ENCODE data around the gene MRPL16.

Gene MRPL16

GRCh38 chr11:59777104-59777503 is 33.5 kb downstream of the MRPL16 start:
- Histone ChIP-seq H4K20me1 (ENCODE audit: insufficient read depth, low read length) (no peaks in the 10 kb centered on the region), H3K27ac (ENCODE audit: low read depth, low read length, poor library complexity, severe bottlenecking) (no peak overlapping the region)

DNA sequence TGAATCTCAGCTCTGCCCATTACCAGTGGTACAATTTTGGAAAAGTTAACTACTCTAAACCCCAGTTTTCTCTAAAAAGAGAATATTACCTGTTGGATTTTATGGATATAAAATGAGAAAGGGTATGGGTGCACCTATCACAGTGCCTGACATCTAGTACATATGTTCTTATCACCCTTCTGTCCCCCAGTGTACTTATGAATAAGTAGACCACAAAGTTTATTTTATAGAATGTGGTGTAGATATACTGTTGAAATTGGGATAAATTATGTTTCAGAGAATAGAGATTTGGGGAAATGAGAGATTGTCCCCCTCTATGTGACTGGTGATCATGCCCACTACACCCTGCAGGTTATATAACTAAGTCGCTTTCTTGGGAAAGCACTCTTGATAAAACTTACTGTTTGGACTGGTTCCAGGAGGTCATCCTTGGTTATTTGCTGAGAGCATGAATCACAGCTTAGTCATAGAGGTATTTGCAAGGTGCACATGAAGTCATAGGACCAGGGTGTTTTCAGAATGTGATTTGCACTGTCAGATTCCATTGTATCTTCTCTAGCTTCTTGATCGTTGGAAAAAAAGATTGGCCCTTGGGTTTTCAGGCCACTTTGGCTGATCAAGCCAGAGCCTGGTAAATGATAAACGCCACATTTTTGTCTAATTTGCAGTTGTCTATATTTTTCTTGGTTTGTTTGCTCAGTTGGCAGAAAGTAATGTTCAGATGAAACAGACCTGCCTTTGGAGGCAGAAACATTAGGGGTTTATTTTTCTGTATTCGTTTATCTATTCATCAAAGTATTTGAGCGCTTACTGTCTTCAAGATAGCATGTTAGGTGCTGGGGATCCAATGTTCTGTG is 34.1 kb downstream of the MRPL16 start:
- no peaks in the 10 kb centered on the region for H3K9me3 ChIP-seq (ENCODE audit: low read length)
- H3K9me2 ChIP-seq (ENCODE audit: low read depth, low read length) = no peaks in the 10 kb centered on the region
- no peak overlapping the region for H3K4me3 ChIP-seq (ENCODE audit: low read depth, low read length, poor library complexity, severe bottlenecking)
- no peak overlapping the region for H3K4me2 ChIP-seq (ENCODE audit: low read length)
- H4K20me1 ChIP-seq (ENCODE audit: insufficient read depth, low read length) = no peaks in the 10 kb centered on the region
- H3F3A ChIP-seq (ENCODE audit: insufficient read depth, low read length) = no peaks in the 10 kb centered on the region
- no peak overlapping the region for H3K27ac ChIP-seq (ENCODE audit: low read depth, low read length, poor library complexity, severe bottlenecking)
- H3K27me3 ChIP-seq (ENCODE audit: insufficient read depth, low read length) = no peaks in the 10 kb centered on the region
- no peaks in the 10 kb centered on the region for H3K79me2 ChIP-seq (ENCODE audit: insufficient read depth, low read length)
- no peaks in the 10 kb centered on the region for H3K36me3 ChIP-seq (ENCODE audit: insufficient read depth, low read length)
- H2AFZ ChIP-seq (ENCODE audit: low read length) = no peak overlapping the region
- no peak for TF ChIP-seq EZH2 (IDR thresholded peaks at IDR 0.05; ENCODE audit: borderline replicate concordance, low read length)
- TF ChIP-seq, protein P1, sequence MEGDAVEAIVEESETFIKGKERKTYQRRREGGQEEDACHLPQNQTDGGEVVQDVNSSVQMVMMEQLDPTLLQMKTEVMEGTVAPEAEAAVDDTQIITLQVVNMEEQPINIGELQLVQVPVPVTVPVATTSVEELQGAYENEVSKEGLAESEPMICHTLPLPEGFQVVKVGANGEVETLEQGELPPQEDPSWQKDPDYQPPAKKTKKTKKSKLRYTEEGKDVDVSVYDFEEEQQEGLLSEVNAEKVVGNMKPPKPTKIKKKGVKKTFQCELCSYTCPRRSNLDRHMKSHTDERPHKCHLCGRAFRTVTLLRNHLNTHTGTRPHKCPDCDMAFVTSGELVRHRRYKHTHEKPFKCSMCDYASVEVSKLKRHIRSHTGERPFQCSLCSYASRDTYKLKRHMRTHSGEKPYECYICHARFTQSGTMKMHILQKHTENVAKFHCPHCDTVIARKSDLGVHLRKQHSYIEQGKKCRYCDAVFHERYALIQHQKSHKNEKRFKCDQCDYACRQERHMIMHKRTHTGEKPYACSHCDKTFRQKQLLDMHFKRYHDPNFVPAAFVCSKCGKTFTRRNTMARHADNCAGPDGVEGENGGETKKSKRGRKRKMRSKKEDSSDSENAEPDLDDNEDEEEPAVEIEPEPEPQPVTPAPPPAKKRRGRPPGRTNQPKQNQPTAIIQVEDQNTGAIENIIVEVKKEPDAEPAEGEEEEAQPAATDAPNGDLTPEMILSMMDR (IDR thresholded peaks at IDR 0.05; ENCODE audit: low read length) = no peak
- peaks cover 13% of the 10 kb centered on the region for H3K4me1 ChIP-seq (ENCODE audit: insufficient read depth, low read length, severe bottlenecking)
- no peak overlapping the region for H3K9ac ChIP-seq (ENCODE audit: low read length)

More at GRCh38 chr11:59777104-59777503, 33.5 kb downstream of the MRPL16 start:
- no peak overlapping the region for H2AFZ ChIP-seq (ENCODE audit: low read length)
- no peaks in the 10 kb centered on the region for H3K27me3 ChIP-seq (ENCODE audit: insufficient read depth, low read length)
- TF ChIP-seq, protein P1 (IDR thresholded peaks at IDR 0.05; ENCODE audit: low read length) = no peak
- TF ChIP-seq EZH2 (IDR thresholded peaks at IDR 0.05; ENCODE audit: borderline replicate concordance, low read length) = no peak
- no peaks in the 10 kb centered on the region for H3K9me3 ChIP-seq (ENCODE audit: low read length)
- H3K9me2 ChIP-seq (ENCODE audit: low read depth, low read length) = no peaks in the 10 kb centered on the region
- no peak overlapping the region for H3K4me3 ChIP-seq (ENCODE audit: low read depth, low read length, poor library complexity, severe bottlenecking)
- H3K9ac ChIP-seq (ENCODE audit: low read length) = no peak overlapping the region
- no peaks in the 10 kb centered on the region for H3K79me2 ChIP-seq (ENCODE audit: insufficient read depth, low read length)
- H3K4me2 ChIP-seq (ENCODE audit: low read length) = no peak overlapping the region
- H3K36me3 ChIP-seq (ENCODE audit: insufficient read depth, low read length) = no peaks in the 10 kb centered on the region
- peaks cover 9% of the 10 kb centered on the region for H3K4me1 ChIP-seq (ENCODE audit: insufficient read depth, low read length, severe bottlenecking)
- no peaks in the 10 kb centered on the region for H3F3A ChIP-seq (ENCODE audit: insufficient read depth, low read length)

DNA sequence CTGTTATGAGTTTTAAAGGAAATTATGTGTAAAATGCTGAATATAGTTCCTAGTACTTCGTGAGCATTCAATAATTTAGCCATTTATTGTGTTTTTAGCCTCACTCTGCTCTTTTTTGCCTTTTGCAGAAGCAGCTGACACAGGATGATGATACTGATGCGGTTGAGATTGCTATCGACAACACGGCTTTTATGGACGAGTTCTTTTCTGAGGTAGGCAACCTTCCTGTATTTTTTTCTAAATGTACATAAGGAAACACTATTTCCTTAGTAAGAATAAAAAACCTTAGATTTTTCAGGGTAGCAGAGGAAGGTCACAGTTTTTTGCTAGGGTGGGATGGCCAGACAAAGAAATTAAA is 37.5 kb downstream of the MRPL16 start:
- TF ChIP-seq EZH2 (IDR thresholded peaks at IDR 0.05; ENCODE audit: borderline replicate concordance, low read length) = no peak
- TF ChIP-seq, protein P1 (IDR thresholded peaks at IDR 0.05; ENCODE audit: low read length) = no peak
- Histone ChIP-seq H3K4me2 (ENCODE audit: low read length) (no peak overlapping the region), H3K4me3 (ENCODE audit: low read depth, low read length, poor library complexity, severe bottlenecking) (no peak overlapping the region), H3K27me3 (ENCODE audit: insufficient read depth, low read length) (no peaks in the 10 kb centered on the region), H3K36me3 (ENCODE audit: insufficient read depth, low read length) (no peaks in the 10 kb centered on the region), H3F3A (ENCODE audit: insufficient read depth, low read length) (no peaks in the 10 kb centered on the region), H3K27ac (ENCODE audit: low read depth, low read length, poor library complexity, severe bottlenecking) (no peak overlapping the region), H4K20me1 (ENCODE audit: insufficient read depth, low read length) (no peaks in the 10 kb centered on the region), H3K4me1 (ENCODE audit: insufficient read depth, low read length, severe bottlenecking) (peaks cover 13% of the 10 kb centered on the region), H3K79me2 (ENCODE audit: insufficient read depth, low read length) (no peaks in the 10 kb centered on the region), H3K9me2 (ENCODE audit: low read depth, low read length) (no peaks in the 10 kb centered on the region), H3K9me3 (ENCODE audit: low read length) (no peaks in the 10 kb centered on the region), H2AFZ (ENCODE audit: low read length) (no peak overlapping the region), H3K9ac (ENCODE audit: low read length) (no peak overlapping the region)

All from OCI-LY1 (cell line).